B cell (primary cell): ENCODE data around the gene CA11. TPM values are rescaled to one million over a fixed set of nuclear protein-coding genes. Genes with fewer than 3 reads are reported as not detected.

Experiments used
- ATAC-seq: fragments of 200-7000 bp; cut with Tn5 transposase; one replicate; pipeline ENCODE4 v1.10.0; 2021; ENCODE audit warnings: low read depth, mild to moderate bottlenecking, moderate number of reproducible peaks, moderate library complexity
- CTCF ChIA-PET: fragments of 350-600 bp; sonication (Branson Sonifier 250); formaldehyde crosslinking; loops from one replicate; lab custom pipeline; 2021; ENCODE audit warnings: antibody characterized with exemption, inconsistent platforms; lab: Charles Lee
- POLR2A ChIA-PET: fragments of 350-600 bp; sonication (Branson Sonifier 250); formaldehyde crosslinking; loops from one replicate; lab custom pipeline; 2021; ENCODE audit warnings: antibody characterized with exemption; lab: Charles Lee
- DNase-seq: peaks from one replicate; pipeline ENCODE4 v3.0.0; 2013
- H2AFZ ChIP-seq: 2 replicates; pipeline ENCODE4 v1.6.1; 2012; ENCODE audit warnings: mild to moderate bottlenecking, low read depth, low read length; ENCODE audit not compliant: insufficient read depth, poor library complexity, severe bottlenecking
- H3K27ac ChIP-seq, 2 donors: 1 replicate in 1 of 2; 2 replicates in 1 of 2; pipeline ENCODE4 v1.5.1; 2012 to 2013; ENCODE audit warnings: low read length in 2 of 2, mild to moderate bottlenecking in 2 of 2, moderate library complexity in 1 of 2
- H3K27me3 ChIP-seq, 4 experiments: fragments of 200-600 bp in 1 of 4; sonication (generic) in 1 of 4; replicated peaks in 1 of 4; 1 replicate in 2 of 4; 2 replicates in 2 of 4; pipeline versions ENCODE4 v1.6.1 to v1.7.0; 2013 to 2016; ENCODE audit warnings: low read length in 3 of 4, mild to moderate bottlenecking in 2 of 4, mixed read lengths in 1 of 4, moderate library complexity in 1 of 4; ENCODE audit not compliant: insufficient read depth in 4 of 4, control insufficient read depth in 3 of 4; ENCODE audit errors: control extremely low read depth in 1 of 4
- H3K36me3 ChIP-seq, 2 experiments: replicated peaks in 1 of 2; 1 replicate in 1 of 2; 2 replicates in 1 of 2; pipeline versions ENCODE4 v1.6.1 to v1.7.1; 2013; ENCODE audit warnings: low read length in 1 of 2; ENCODE audit not compliant: insufficient read depth in 2 of 2, control insufficient read depth in 1 of 2; ENCODE audit errors: control extremely low read depth in 1 of 2, extremely low read depth in 1 of 2
- H3K4me1 ChIP-seq, 2 donors: fragments of 200-600 bp in 1 of 2; sonication (generic) in 1 of 2; 1 replicate in 1 of 2; 2 replicates in 1 of 2; pipeline versions ENCODE4 v1.5.1 to v1.6.1; 2013 to 2017; ENCODE audit warnings: low read length in 2 of 2; ENCODE audit not compliant: control insufficient read depth in 2 of 2, insufficient read depth in 2 of 2
- H3K4me2 ChIP-seq: replicated peaks from 2 replicates; pipeline ENCODE3; 2012; ENCODE audit warnings: mild to moderate bottlenecking, low read depth, low read length; ENCODE audit not compliant: poor library complexity, severe bottlenecking
- H3K4me3 ChIP-seq, 5 experiments: fragments of 200-600 bp in 1 of 5; sonication (generic) in 1 of 5; 1 replicate in 3 of 5; 2 replicates in 2 of 5; pipeline versions ENCODE4 v1.5.1 to v1.7.0; 2011 to 2016; ENCODE audit warnings: low read length in 4 of 5, mild to moderate bottlenecking in 4 of 5, low read depth in 2 of 5, control low read depth in 1 of 5, moderate library complexity in 1 of 5; ENCODE audit not compliant: insufficient read depth in 1 of 5; ENCODE audit errors: control extremely low read depth in 1 of 5, extremely low read depth in 1 of 5
- H3K79me2 ChIP-seq: fragments of 200-600 bp; sonication (generic); one replicate; pipeline ENCODE4 v1.6.0; 2016; ENCODE audit warnings: low read length; ENCODE audit not compliant: control insufficient read depth, insufficient read depth
- H3K9ac ChIP-seq: fragments of 200-600 bp; sonication (generic); 2 replicates; pipeline ENCODE4 v1.6.1; 2017; ENCODE audit warnings: mild to moderate bottlenecking, low read length, moderate library complexity
- H3K9me3 ChIP-seq, 3 donors: one replicate each; pipeline versions ENCODE4 v1.6.1 to v1.7.1; 2013; ENCODE audit warnings: low read length in 2 of 3; ENCODE audit not compliant: control insufficient read depth in 2 of 3, insufficient read depth in 1 of 3; ENCODE audit errors: control extremely low read depth in 1 of 3
- H4K20me1 ChIP-seq: 2 replicates; pipeline ENCODE4 v1.6.0; 2012; ENCODE audit warnings: mild to moderate bottlenecking, low read length; ENCODE audit not compliant: insufficient read depth, control insufficient read depth, poor library complexity, severe bottlenecking
- H3K27ac Mint-ChIP-seq: one replicate; pipeline ENCODE4 v1.8.0; 2021; ENCODE audit warnings: mixed read lengths
- H3K27me3 Mint-ChIP-seq: one replicate; pipeline ENCODE4 v1.8.0; 2021; ENCODE audit warnings: mixed read lengths
- H3K4me1 Mint-ChIP-seq: one replicate; pipeline ENCODE4 v1.8.0; 2021; ENCODE audit warnings: mixed read lengths
- H3K4me3 Mint-ChIP-seq: one replicate; pipeline ENCODE4 v1.8.0; 2021; ENCODE audit warnings: mixed read lengths
- H3K9me3 Mint-ChIP-seq: one replicate; pipeline ENCODE4 v1.8.0; 2022; ENCODE audit warnings: mixed read lengths; ENCODE audit not compliant: insufficient read depth
- EZH2 ChIP-seq: IDR thresholded peaks from 2 replicates; pipeline ENCODE4 v1.6.1; 2012; ENCODE audit warnings: borderline replicate concordance, low read depth, mild to moderate bottlenecking, moderate library complexity, low read length; ENCODE audit not compliant: insufficient read depth, poor library complexity, severe bottlenecking
- WGBS: methylation state at CpG from one replicate; pipeline ENCODE4 v1.1.5; 2013; ENCODE audit warnings: missing lambda C conversion rate; ENCODE audit not compliant: insufficient coverage; 5-methylcytosine and 5-hydroxymethylcytosine counted together
- intact Hi-C: fragments of 100-400 bp; cut with micrococcal nuclease; formaldehyde crosslinking; loops from one replicate; pipeline ENCODE4 v1.10.0; 2022
- polyA plus RNA-seq: library from polyadenylated mRNA; depleted of rRNA; stranded (reverse); fragments of >200 nt; gene quantifications from 2 replicates; pipeline ENCODE4 v1.2.3, GENCODE V29; 2012
- total RNA-seq, 2 donors: library from RNA; stranded (reverse); fragments of 120-200 nt in 1 of 2; gene quantifications; 1 replicate in 1 of 2; 2 replicates in 1 of 2; pipeline versions ENCODE4 v1.2.3 to v1.2.4, GENCODE V29; 2013 to 2022
- TF ChIP-seq, protein P1 (sequence below): fragments of 200-600 bp; IDR thresholded peaks from one replicate; pipeline ENCODE4 v1.8.0; 2022; ENCODE audit warnings: antibody characterized with exemption, mild to moderate bottlenecking

The CA11 gene
- total and polyA plus RNA-seq, 2 donors (not counting 1 experiment from before 2014, with no cell fraction given), result 6.5 to 27.7 TPM

DNA sequence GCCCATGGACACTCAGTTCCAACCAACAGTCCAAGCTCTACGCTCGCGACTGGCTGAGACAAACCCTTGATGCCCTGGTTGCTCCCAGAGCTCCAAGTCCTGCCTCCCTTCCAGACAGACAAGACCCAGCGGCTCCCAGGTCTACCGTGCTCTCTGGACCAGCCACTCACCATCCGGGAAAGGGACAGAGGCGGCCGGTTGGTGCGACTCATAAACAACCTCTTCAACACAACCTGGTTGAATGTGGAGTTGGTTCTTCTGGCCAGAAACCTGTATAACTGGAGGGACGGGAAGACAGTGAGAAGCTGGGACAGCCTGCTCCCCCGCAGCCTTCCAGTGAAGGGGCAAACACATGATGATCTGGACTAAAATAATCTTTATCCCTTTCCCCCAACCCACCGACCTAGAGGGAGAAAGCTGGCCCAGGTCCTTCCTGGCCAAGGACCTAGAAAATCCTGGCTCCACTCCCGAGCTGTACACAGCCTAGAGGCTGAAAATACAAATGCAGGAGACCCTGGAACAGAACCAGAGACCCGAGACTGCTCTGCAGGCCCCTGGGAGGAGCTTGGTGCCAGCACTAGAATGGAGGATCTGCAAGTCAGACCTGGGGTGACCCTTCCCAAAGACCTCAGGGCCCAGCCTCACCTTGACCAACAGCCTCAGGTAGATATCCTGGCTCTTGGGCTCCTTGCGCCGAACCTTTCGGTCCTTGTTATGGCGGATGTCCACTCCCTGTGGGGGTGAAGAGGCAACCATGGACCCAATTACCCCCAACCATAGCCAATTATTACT lies 28.6 kb downstream of the CA11 start:
- intact Hi-C loops, result no loop called here
- H3K79me2 ChIP-seq, result peaks cover 17% of the 10 kb centered on the region

More for the DNA sequence above, 28.6 kb downstream of the CA11 start:
- ChIA-PET POLR2A (interaction anchor here (0.6 kb wide), 1 partner anchor 14 kb away, joined by 4 read pairs; no protein-coding TSS in a partner anchor), CTCF (interaction anchor here (0.9 to 3.9 kb wide), 3 partner anchors 10 to 20 kb away, joined by 3 to 25 read pairs (median 5); partner anchors contain the start of genes DBP and SPACA4)
- H3K9ac ChIP-seq, result peak overlapping the region; percentile 98
- no peaks in the 10 kb centered on the region for H3K9me3 Mint-ChIP-seq
- H4K20me1 ChIP-seq, result peaks cover 41% of the 10 kb centered on the region
- 86% methylated on average over 13 of the region's 18 CpGs for WGBS
- peak overlapping the region; percentile 87 to 91 for H3K27ac ChIP-seq
- H3K27me3 ChIP-seq, result no peaks in the 10 kb centered on the region
- H3K4me3 ChIP-seq, result peak overlapping the region in 2 of 5 experiments; percentile 99 to 100
- no peak overlapping the region for H2AFZ ChIP-seq
- H3K4me1 Mint-ChIP-seq, result peaks cover 44% of the 10 kb centered on the region
- peak overlapping the region; percentile 10 for H3K27ac Mint-ChIP-seq
- peaks cover 0 to 40% of the 10 kb centered on the region in 2 experiments for H3K36me3 ChIP-seq
- peaks cover 17 to 32% of the 10 kb centered on the region in 2 donors for H3K4me1 ChIP-seq
- TF ChIP-seq, protein P1, sequence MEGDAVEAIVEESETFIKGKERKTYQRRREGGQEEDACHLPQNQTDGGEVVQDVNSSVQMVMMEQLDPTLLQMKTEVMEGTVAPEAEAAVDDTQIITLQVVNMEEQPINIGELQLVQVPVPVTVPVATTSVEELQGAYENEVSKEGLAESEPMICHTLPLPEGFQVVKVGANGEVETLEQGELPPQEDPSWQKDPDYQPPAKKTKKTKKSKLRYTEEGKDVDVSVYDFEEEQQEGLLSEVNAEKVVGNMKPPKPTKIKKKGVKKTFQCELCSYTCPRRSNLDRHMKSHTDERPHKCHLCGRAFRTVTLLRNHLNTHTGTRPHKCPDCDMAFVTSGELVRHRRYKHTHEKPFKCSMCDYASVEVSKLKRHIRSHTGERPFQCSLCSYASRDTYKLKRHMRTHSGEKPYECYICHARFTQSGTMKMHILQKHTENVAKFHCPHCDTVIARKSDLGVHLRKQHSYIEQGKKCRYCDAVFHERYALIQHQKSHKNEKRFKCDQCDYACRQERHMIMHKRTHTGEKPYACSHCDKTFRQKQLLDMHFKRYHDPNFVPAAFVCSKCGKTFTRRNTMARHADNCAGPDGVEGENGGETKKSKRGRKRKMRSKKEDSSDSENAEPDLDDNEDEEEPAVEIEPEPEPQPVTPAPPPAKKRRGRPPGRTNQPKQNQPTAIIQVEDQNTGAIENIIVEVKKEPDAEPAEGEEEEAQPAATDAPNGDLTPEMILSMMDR, result no peak
- no peak for TF ChIP-seq EZH2
- no peaks in the 10 kb centered on the region for H3K9me3 ChIP-seq
- no peaks in the 10 kb centered on the region for H3K27me3 Mint-ChIP-seq
- H3K4me2 ChIP-seq, result peak overlapping the region; percentile 89
- H3K4me3 Mint-ChIP-seq, result peak overlapping the region; percentile 98
- peak; percentile 24 for DNase-seq
- no peak for ATAC-seq
